Keratinocyte (primary cell): ENCODE data around the gene PIP4K2A. TPM values are rescaled to one million over a fixed set of nuclear protein-coding genes. Genes with fewer than 3 reads are reported as not detected.

Source experiments
- DNase-seq: peaks from one replicate; pipeline ENCODE4 v3.0.0-alpha.2; 2011; ENCODE audit warnings: low read depth, missing footprints, low spot score
- FAIRE-seq: peaks from 2 replicates; lab custom pipeline; 2011; peaks lifted over from hg19 to GRCh38; lab: Jason Lieb, UNC
- H2AFZ ChIP-seq: 2 replicates; pipeline ENCODE4 v1.6.0; 2012; ENCODE audit warnings: low read length, control low read depth, inconsistent platforms; ENCODE audit not compliant: control insufficient read depth
- H3K27ac ChIP-seq: 2 replicates; pipeline ENCODE4 v1.5.1; 2011; ENCODE audit warnings: low read length; ENCODE audit not compliant: control insufficient read depth, insufficient read depth
- H3K27me3 ChIP-seq: 3 replicates; pipeline ENCODE4 v1.6.0; 2011; ENCODE audit warnings: low read length; ENCODE audit not compliant: control insufficient read depth, insufficient read depth; ENCODE audit errors: extremely low read depth
- H3K36me3 ChIP-seq, 2 experiments: 2 replicates in 1 of 2; 3 replicates in 1 of 2; pipeline ENCODE4 v1.5.1; 2011; ENCODE audit warnings: low read length in 2 of 2, mild to moderate bottlenecking in 1 of 2; ENCODE audit not compliant: control insufficient read depth in 2 of 2, insufficient read depth in 2 of 2; ENCODE audit errors: extremely low read depth in 1 of 2
- H3K4me1 ChIP-seq: 3 replicates; pipeline ENCODE4 v1.5.1; 2011; ENCODE audit warnings: low read length; ENCODE audit not compliant: control insufficient read depth, insufficient read depth; ENCODE audit errors: extremely low read depth
- H3K4me2 ChIP-seq: 3 replicates; pipeline ENCODE4 v1.6.0; 2011; ENCODE audit warnings: low read depth, low read length; ENCODE audit not compliant: control insufficient read depth, insufficient read depth; ENCODE audit errors: extremely low read depth
- H3K4me3 ChIP-seq, 3 experiments: fragments of 200-600 bp in 1 of 3; sonication (generic) in 1 of 3; 2 replicates in 2 of 3; 3 replicates in 1 of 3; pipeline ENCODE4 v1.5.1; 2011 to 2016; ENCODE audit warnings: low read length in 3 of 3, mild to moderate bottlenecking in 3 of 3, control low read depth in 2 of 3, inconsistent platforms in 1 of 3, low read depth in 1 of 3, mixed read lengths in 1 of 3, mixed run types in 1 of 3, moderate library complexity in 1 of 3; ENCODE audit not compliant: control insufficient read depth in 2 of 3, insufficient read depth in 2 of 3; ENCODE audit errors: extremely low read depth in 1 of 3
- H3K79me2 ChIP-seq: 2 replicates; pipeline ENCODE4 v1.6.0; 2012; ENCODE audit warnings: low read length; ENCODE audit not compliant: control insufficient read depth, insufficient read depth
- H3K9ac ChIP-seq: 3 replicates; pipeline ENCODE4 v1.6.0; 2011; ENCODE audit warnings: low read length; ENCODE audit not compliant: control insufficient read depth, insufficient read depth; ENCODE audit errors: extremely low read depth
- H3K9me1 ChIP-seq: 3 replicates; pipeline ENCODE4 v1.6.0; 2011; ENCODE audit warnings: low read length; ENCODE audit not compliant: control insufficient read depth, insufficient read depth; ENCODE audit errors: extremely low read depth
- H3K9me3 ChIP-seq: 2 replicates; pipeline ENCODE4 v1.5.1; 2012; ENCODE audit warnings: low read depth, low read length; ENCODE audit not compliant: control insufficient read depth
- H4K20me1 ChIP-seq: 3 replicates; pipeline ENCODE4 v1.6.0; 2011; ENCODE audit warnings: low read length; ENCODE audit not compliant: control insufficient read depth, insufficient read depth; ENCODE audit errors: extremely low read depth
- EZH2 ChIP-seq: IDR thresholded peaks from one replicate; pipeline ENCODE4 v1.6.1; 2012; ENCODE audit warnings: inconsistent platforms, mild to moderate bottlenecking, low read length, moderate library complexity
- dilution Hi-C: fragments of 300-500 bp; cut with MboI; formaldehyde crosslinking; loops from one replicate; pipeline ENCODE4 v1.7.0; 2020; ENCODE audit warnings: low sequenced_read_pairs; ENCODE audit not compliant: extremely low pct_ligation_motif_present
- polyA plus RNA-seq, 5 experiments: library from polyadenylated mRNA; depleted of rRNA in 3 of 5; stranded (reverse) in 3 of 5; stranded (forward) in 1 of 5; unstranded in 1 of 5; fragments of >200 nt; gene quantifications; 1 replicate in 1 of 5; 2 replicates in 3 of 5; 3 replicates in 1 of 5; pipeline versions ENCODE4 v1.2.1 to v1.2.3, GENCODE V29; 2011 to 2012; ENCODE audit warnings: missing spikeins in 2 of 5, low read depth in 1 of 5, low replicate concordance in 1 of 5
- TF ChIP-seq, protein P1 (sequence below), 3 experiments: IDR thresholded peaks in 1 of 3; conservative IDR thresholded peaks in 1 of 3; optimal IDR thresholded peaks in 1 of 3; 2 replicates in 2 of 3; 3 replicates in 1 of 3; pipeline versions ENCODE3 to v1.5.1; 2011; ENCODE audit warnings: low read length in 3 of 3, mild to moderate bottlenecking in 3 of 3, moderate library complexity in 2 of 3, control low read depth in 1 of 3, inconsistent platforms in 1 of 3; ENCODE audit not compliant: insufficient read depth in 2 of 3; ENCODE audit errors: extremely low read depth in 1 of 3

PIP4K2A gene
- polyA plus RNA-seq, 1 donor (not counting 4 experiments of a cell fraction or from before 2014, with no cell fraction given) = 15.5 TPM

DNA sequence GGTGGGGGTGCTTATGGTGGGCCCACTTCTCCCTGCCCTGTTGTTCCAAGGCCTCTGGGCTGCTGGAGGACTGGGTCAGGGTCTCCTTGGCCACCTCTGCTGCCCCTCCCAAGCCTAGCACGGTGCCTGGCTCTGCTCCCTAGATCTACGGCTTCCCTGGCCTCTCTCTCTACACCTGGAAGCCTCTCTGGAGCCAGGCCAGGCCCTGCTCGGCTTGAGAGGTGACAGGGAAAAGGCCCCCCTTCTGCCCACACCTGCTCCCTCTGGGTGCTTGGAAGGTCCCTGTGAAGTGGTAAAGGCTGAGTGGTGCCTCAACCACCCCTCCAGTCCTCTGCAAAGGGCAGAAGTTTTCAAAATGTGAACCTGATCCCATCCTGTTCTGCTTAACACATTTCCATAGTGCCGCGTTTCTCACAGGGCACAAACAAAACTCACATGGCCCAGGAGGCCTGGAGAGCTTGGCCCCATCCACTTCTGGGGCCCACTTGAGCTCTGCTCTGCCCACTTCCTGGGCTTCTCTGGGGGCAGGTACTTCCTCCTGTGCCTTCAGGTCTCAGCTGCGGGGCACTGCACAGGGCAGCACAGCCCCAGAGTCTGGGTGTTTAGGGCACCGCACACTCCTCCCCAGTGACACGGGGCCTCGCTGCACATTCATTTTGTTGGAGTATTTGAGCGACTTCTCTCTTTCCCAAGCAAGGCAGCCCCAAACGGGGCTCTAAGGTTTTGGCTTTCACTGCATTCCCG is 169.9 kb downstream of the PIP4K2A start:
- no peaks in the 10 kb centered on the region for H3K9me1 ChIP-seq
- no peak for DNase-seq
- H3K4me3 ChIP-seq = no peak overlapping the region
- no peak overlapping the region for H3K9ac ChIP-seq
- no peaks in the 10 kb centered on the region for H3K9me3 ChIP-seq
- TF ChIP-seq, protein P1, sequence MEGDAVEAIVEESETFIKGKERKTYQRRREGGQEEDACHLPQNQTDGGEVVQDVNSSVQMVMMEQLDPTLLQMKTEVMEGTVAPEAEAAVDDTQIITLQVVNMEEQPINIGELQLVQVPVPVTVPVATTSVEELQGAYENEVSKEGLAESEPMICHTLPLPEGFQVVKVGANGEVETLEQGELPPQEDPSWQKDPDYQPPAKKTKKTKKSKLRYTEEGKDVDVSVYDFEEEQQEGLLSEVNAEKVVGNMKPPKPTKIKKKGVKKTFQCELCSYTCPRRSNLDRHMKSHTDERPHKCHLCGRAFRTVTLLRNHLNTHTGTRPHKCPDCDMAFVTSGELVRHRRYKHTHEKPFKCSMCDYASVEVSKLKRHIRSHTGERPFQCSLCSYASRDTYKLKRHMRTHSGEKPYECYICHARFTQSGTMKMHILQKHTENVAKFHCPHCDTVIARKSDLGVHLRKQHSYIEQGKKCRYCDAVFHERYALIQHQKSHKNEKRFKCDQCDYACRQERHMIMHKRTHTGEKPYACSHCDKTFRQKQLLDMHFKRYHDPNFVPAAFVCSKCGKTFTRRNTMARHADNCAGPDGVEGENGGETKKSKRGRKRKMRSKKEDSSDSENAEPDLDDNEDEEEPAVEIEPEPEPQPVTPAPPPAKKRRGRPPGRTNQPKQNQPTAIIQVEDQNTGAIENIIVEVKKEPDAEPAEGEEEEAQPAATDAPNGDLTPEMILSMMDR (optimal IDR thresholded peaks at IDR 0.05 in 1 of 3, IDR thresholded peaks at IDR 0.05 in 1 of 3, conservative IDR thresholded peaks at IDR 0.05 in 1 of 3; ENCODE audit: extremely low read depth in 1 of 3, insufficient read depth in 2 of 3, low read length in 3 of 3) = no peak
- TF ChIP-seq EZH2 = no peak
- H3K27ac ChIP-seq = no peak overlapping the region
- no peaks in the 10 kb centered on the region for H4K20me1 ChIP-seq
- FAIRE-seq = no peak
- H3K4me2 ChIP-seq = no peak overlapping the region
- H3K4me1 ChIP-seq = no peaks in the 10 kb centered on the region
- peaks cover 3 to 6% of the 10 kb centered on the region in 2 experiments for H3K36me3 ChIP-seq
- H2AFZ ChIP-seq = no peak overlapping the region
- dilution Hi-C loops = no loop called here
- no peaks in the 10 kb centered on the region for H3K27me3 ChIP-seq
- no peaks in the 10 kb centered on the region for H3K79me2 ChIP-seq

DNA sequence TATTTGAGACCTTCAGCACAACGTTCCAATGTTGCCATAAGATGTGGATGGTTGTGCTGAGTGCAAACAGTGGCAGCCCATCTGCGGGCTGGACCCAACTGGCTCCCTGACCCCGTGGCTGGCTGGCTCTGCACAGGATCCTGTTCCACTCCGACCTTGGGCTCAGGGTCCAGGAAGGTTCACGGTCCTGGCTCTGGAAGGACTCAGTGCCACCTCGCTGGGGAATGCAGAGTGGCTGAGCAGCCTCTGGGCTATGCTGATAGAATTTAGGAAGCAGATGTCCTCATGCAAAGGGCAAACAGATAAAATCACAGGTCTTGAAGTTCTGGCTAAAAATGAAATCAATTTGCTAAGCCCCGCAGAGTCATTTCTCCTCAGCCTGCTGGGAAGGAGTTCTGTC is 171.6 kb downstream of the PIP4K2A start:
- H2AFZ ChIP-seq = no peak overlapping the region
- no peaks in the 10 kb centered on the region for H3K9me1 ChIP-seq
- H3K4me3 ChIP-seq = no peak overlapping the region
- H4K20me1 ChIP-seq = no peaks in the 10 kb centered on the region
- no peak for TF ChIP-seq EZH2
- TF ChIP-seq, protein P1 (optimal IDR thresholded peaks at IDR 0.05 in 1 of 3, IDR thresholded peaks at IDR 0.05 in 1 of 3, conservative IDR thresholded peaks at IDR 0.05 in 1 of 3; ENCODE audit: extremely low read depth in 1 of 3, insufficient read depth in 2 of 3, low read length in 3 of 3) = no peak
- FAIRE-seq = no peak
- no peak overlapping the region for H3K4me2 ChIP-seq
- H3K9ac ChIP-seq = no peak overlapping the region
- H3K27ac ChIP-seq = no peak overlapping the region
- peaks cover 3 to 11% of the 10 kb centered on the region in 2 experiments for H3K36me3 ChIP-seq
- no peaks in the 10 kb centered on the region for H3K9me3 ChIP-seq
- no peaks in the 10 kb centered on the region for H3K79me2 ChIP-seq
- no peak for DNase-seq
- dilution Hi-C loops = no loop called here
- H3K4me1 ChIP-seq = no peaks in the 10 kb centered on the region
- H3K27me3 ChIP-seq = no peaks in the 10 kb centered on the region
